Camera-type eye (tissue), 1 donor: ENCODE data around the gene TTC14. TPM values are rescaled to one million over a fixed set of nuclear protein-coding genes. Genes with fewer than 3 reads are reported as not detected.

Source experiments
- total RNA-seq: library from RNA; depleted of rRNA; stranded (reverse); fragments of >200 nt; gene quantifications from one replicate; pipeline ENCODE4 v1.2.3, GENCODE V29; 2014

The TTC14 gene, protein sequence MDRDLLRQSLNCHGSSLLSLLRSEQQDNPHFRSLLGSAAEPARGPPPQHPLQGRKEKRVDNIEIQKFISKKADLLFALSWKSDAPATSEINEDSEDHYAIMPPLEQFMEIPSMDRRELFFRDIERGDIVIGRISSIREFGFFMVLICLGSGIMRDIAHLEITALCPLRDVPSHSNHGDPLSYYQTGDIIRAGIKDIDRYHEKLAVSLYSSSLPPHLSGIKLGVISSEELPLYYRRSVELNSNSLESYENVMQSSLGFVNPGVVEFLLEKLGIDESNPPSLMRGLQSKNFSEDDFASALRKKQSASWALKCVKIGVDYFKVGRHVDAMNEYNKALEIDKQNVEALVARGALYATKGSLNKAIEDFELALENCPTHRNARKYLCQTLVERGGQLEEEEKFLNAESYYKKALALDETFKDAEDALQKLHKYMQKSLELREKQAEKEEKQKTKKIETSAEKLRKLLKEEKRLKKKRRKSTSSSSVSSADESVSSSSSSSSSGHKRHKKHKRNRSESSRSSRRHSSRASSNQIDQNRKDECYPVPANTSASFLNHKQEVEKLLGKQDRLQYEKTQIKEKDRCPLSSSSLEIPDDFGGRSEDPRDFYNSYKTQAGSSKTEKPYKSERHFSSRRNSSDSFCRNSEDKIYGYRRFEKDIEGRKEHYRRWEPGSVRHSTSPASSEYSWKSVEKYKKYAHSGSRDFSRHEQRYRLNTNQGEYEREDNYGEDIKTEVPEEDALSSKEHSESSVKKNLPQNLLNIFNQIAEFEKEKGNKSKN
- total RNA-seq, result 114 TPM

DNA sequence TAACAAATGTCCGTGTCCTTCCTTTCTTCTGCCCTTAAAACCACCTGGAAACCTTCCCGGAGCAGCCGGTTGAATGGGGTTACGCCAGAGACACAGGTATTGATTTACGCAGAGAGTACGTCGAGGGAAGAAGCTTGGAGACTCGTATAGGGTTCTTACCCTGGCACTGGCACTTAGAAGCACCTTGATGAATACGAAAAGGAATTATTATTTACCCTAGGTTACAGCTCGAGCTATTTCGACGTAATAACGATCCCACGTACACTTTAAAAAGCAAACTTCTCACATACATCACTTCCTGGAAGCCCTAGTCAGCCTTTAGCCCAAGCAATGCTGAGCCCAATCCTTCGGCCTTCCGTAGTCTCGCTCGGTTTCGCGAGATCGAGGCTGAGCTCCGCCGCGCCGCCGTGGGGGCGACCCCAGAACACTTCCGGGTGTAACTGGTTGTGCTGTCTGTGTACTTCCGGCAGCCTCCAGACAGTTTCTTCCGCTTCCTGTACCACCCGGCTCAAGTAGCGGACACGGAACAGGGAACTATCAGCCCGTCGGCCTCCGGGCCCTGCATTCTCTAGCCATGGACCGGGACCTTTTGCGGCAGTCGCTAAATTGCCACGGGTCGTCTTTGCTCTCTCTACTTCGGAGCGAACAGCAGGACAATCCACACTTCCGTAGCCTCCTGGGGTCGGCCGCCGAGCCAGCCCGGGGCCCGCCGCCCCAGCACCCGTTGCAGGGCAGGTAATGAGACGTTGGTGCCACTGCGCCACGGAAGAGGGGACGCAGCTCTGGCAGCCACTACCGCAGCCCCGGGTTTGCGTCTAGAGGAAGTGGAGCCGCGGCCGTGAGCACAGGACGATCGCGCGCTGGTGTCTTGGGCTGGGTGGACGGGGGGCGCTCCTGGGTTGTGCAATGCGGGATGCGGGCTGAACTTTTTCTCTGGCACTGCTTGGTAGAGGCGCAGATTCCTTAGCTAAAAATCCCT lies at the start of gene TTC14:
Gene TTC14 (plus strand): TSS at position 476 of the 979 bp plus-strand sequence. CDS start 99 bp downstream, at position 575.

Other genes with a start within 250 kb of the TTC14 start
- gene CCDC39, start 77.3 kb downstream of the TTC14 start, total RNA-seq, result 0.66 TPM